SH-SY5Y (cell line): ENCODE results near the gene SYAP1.

ENCODE experiments used
- GATA2 ChIP-seq: IDR thresholded peaks from 2 replicates; pipeline ENCODE4 v1.6.1; 2011; ENCODE audit warnings: mild to moderate bottlenecking, low read depth, low read length
- GATA3 ChIP-seq: IDR thresholded peaks from 2 replicates; pipeline ENCODE4 v1.6.1; 2011; ENCODE audit warnings: low read depth, mild to moderate bottlenecking, low read length, moderate library complexity

DNA sequence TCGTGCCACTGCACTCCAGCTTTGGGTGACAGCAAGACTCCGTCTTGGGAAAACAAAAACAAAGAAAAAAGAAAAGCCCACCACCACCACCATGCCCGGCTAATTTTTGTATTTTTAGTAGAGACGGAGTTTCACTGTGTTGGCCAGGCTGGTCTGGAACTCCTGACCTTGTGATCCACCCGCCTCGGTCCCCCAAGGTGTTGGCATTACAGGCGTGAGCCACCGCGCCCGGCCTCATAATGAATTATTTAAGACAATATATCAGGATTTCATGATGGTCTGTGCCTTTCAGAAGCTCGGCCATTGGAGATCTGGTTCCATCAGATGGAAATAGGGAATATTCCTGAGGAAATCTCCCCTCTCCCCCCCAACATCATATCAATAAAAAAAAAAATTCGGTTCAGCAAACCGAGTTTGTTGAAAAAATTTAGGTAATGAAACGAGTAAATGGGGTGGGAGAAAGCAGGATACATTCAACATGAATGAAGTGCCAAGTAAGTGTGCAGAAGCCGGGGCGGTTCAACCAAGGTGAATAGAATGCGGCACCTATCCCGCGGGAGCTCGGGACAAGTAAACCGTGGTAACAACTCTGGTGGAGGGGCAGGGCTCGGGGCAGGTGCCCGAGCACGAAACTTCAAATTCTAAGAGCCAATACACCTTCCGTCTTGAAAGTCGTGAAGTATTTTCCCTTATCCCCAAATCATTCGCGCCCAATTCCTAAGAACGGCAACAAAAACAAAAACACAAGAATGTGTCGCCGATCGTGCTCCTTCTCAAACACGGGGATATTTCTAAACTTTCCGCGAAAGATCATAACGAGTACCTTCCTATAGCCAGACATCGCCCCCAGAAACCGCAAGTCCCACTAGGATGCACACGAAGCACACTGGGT lies 66.1 kb downstream of the SYAP1 start:
- TF ChIP-seq GATA2 (no peak), GATA3 (no peak)
